Activated CD4-positive, alpha-beta memory T cell treated with anti-CD3 and anti-CD28 coated beads, Interleukin-2, amount 10 ng/mL, durations not matched to agents 7 days and 5 days (primary cell): ENCODE results near the gene ARMC7. TPM values are rescaled to one million over a fixed set of nuclear protein-coding genes. Genes with fewer than 3 reads are reported as not detected.
A peak's percentile ranks its signal among the peaks of the same experiment; 100 is the strongest.
"Not testable (repeated sequence)": the region's sequence is repeated elsewhere in the genome, so short reads cannot be mapped to it uniquely, and the experiment has no call there.

Source experiments
- CTCF ChIA-PET: fragments of 350-600 bp; sonication (Branson Sonifier 250); formaldehyde crosslinking; loops from one replicate; lab custom pipeline; 2021; ENCODE audit warnings: antibody characterized with exemption, inconsistent platforms; lab: Charles Lee
- POLR2A ChIA-PET: fragments of 350-600 bp; sonication (Branson Sonifier 250); formaldehyde crosslinking; loops from one replicate; lab custom pipeline; 2021; ENCODE audit warnings: antibody characterized with exemption; lab: Charles Lee
- DNase-seq: peaks from one replicate; pipeline ENCODE4 v3.0.0-alpha.2; 2020
- H3K27ac Mint-ChIP-seq: one replicate; pipeline ENCODE4 v1.8.0; 2021; ENCODE audit warnings: mild to moderate bottlenecking, mixed read lengths
- H3K27me3 Mint-ChIP-seq: one replicate; pipeline ENCODE4 v1.8.0; 2021; ENCODE audit warnings: mixed read lengths
- H3K36me3 Mint-ChIP-seq: one replicate; pipeline ENCODE4 v1.8.0; 2021; ENCODE audit warnings: low read depth, mixed read lengths
- H3K4me1 Mint-ChIP-seq: one replicate; pipeline ENCODE4 v1.8.0; 2021; ENCODE audit warnings: mixed read lengths
- H3K4me3 Mint-ChIP-seq: one replicate; pipeline ENCODE4 v1.8.0; 2021; ENCODE audit warnings: mild to moderate bottlenecking, mixed read lengths
- H3K9me3 Mint-ChIP-seq: one replicate; pipeline ENCODE4 v1.8.0; 2021; ENCODE audit warnings: mixed read lengths
- total RNA-seq, 2 experiments: library from RNA; stranded (reverse); gene quantifications; one replicate each; pipeline ENCODE4 v1.2.3, GENCODE V29; 2021

Gene ARMC7
- total RNA-seq, 2 experiments from 2014 or later, result 17.1 to 17.9 TPM

DNA sequence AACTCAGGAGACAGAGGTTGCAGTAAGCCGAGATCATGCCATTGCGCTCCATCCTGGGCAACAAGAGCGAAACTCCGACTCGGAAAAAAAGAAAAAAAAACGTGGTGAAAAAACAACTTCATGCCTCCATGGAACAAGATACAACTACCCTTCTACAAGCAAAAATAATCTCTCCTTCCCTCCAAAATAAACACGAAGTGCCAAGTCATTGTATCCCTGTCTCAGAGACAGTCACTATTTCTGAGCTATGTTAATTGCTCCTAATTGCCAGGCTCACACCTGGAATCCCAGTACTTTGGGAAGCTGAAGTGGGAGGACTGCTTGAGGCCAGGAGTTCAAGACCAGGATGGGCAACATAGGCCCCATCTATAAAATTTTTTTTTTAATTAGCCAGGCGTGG lies 41.0 kb upstream of the ARMC7 start:
- no peak for DNase-seq
- no peaks in the 10 kb centered on the region for H3K27me3 Mint-ChIP-seq
- H3K4me3 Mint-ChIP-seq, result no peak overlapping the region
- peaks cover 14% of the 10 kb centered on the region for H3K36me3 Mint-ChIP-seq
- peaks cover 43% of the 10 kb centered on the region for H3K4me1 Mint-ChIP-seq
- peak overlapping the region; percentile 52 for H3K27ac Mint-ChIP-seq
- CTCF ChIA-PET, result interaction anchor here (0.7 to 3.0 kb wide), 8 partner anchors 15 to 176 kb away, joined by 3 to 16 read pairs (median 4); no protein-coding TSS in a partner anchor
- POLR2A ChIA-PET, result interaction anchor here (0.7 to 1.6 kb wide), 7 partner anchors 8 to 193 kb away, joined by 3 to 8 read pairs (median 4); partner anchors contain the start of genes GGA3, JPT1, MRPS7 and SLC16A5
- no peaks in the 10 kb centered on the region for H3K9me3 Mint-ChIP-seq

DNA sequence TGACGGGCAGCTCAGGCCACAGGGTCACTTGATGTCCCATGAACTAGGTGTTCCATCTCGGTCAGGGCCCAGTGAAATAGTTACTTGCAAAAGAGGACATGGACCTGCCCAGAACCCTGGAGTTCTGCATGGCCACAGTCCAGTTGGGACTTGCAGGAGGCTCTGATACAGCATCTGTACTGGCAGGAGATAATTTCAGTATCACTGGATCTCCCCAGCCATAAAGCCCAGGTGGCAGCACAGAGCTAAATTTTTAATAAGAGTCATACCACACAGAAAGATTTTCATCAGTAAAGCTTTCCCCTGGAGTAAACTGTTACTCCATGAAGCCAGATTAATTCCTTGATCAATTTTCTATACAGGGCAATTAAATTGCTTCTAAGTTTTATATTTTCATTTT lies 40.0 kb upstream of the ARMC7 start:
- POLR2A ChIA-PET, result interaction anchor here (1.0 to 1.6 kb wide), 3 partner anchors 8 to 85 kb away, joined by 4 to 6 read pairs (median 4); partner anchors contain the start of genes JPT1 and SLC16A5
- CTCF ChIA-PET, result interaction anchor here (0.6 to 1.9 kb wide), 12 partner anchors 10 to 136 kb away, joined by 3 to 12 read pairs (median 4); partner anchors contain the start of gene SUMO2
- H3K27ac Mint-ChIP-seq, result no peak overlapping the region

DNA sequence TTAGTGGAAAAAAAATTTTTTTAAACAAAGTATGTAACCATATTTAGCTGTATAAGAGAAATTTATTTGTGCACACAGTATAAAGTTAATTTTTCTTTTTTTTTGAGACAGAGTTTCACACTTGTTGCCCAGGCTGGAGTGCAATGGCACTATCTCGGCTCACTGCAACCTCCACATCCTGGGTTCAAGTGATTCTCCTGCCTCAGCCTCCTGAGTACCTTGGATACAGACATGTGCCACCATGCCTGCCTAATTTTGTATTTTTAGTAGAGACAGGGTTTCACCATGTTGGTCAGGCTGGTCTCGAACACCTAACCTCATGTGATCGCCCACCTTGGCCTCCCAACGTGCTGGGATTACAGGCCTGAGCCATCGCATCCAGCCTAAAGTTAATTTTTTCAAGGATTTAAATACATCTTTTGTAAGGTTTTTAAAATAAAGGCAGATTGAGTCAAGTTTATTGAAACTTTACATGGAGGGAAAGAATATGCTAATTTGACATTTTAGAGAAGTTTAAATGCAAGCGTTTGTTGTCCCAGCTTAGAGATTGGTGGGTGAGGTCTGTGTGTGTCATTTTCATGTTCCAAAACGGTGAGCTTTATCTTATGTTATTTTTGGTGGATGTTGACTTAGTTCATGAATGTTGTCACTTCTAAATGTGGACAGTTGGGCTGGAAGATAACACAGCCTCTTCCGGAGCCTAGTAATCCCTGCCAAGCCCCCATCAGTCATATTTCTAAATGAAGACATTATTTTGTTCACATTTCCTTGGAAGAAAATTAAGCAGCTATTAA lies 38.1 kb upstream of the ARMC7 start:
- CTCF ChIA-PET, result interaction anchor here (1.0 to 1.2 kb wide), 4 partner anchors 11 to 120 kb away, joined by 3 to 4 read pairs (median 4); no protein-coding TSS in a partner anchor
- not testable (repeated sequence) for H3K27me3 Mint-ChIP-seq, H3K36me3 Mint-ChIP-seq, DNase-seq, H3K27ac Mint-ChIP-seq, H3K4me3 Mint-ChIP-seq, H3K9me3 Mint-ChIP-seq
- H3K4me1 Mint-ChIP-seq, result peaks cover 20% of the 10 kb centered on the region
- POLR2A ChIA-PET, result interaction anchor here (2.1 kb wide), 1 partner anchor 17 kb away, joined by 8 read pairs; the partner anchor contains the start of gene SLC16A5

More for the DNA sequence above, 40.0 kb upstream of the ARMC7 start:
- H3K4me1 Mint-ChIP-seq, result peaks cover 38% of the 10 kb centered on the region
- H3K4me3 Mint-ChIP-seq, result no peak overlapping the region
- no peaks in the 10 kb centered on the region for H3K27me3 Mint-ChIP-seq
- H3K36me3 Mint-ChIP-seq, result peaks cover 5% of the 10 kb centered on the region
- DNase-seq, result no peak
- no peaks in the 10 kb centered on the region for H3K9me3 Mint-ChIP-seq

DNA sequence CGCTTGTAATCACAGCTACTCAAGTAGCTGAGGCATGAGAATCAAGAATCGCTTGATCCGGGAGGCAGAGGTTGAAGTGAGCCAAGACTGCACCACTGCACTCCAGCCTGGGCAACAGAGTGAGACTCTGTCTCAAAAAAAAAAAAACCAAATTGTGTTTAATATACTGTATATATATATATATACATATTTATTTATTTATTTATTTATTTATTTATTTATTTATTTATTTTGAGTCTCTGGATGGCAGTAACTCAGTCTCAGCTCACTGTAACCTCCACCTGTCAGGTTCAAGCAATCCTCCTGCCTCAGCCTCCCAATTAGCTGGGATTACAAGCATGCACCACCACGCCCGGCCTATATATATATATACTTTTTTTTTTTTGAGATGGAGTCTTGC lies 36.9 kb upstream of the ARMC7 start:
- H3K9me3 Mint-ChIP-seq, H3K27ac Mint-ChIP-seq, H3K4me3 Mint-ChIP-seq, H3K27me3 Mint-ChIP-seq, DNase-seq, H3K36me3 Mint-ChIP-seq: not testable (repeated sequence)
- ChIA-PET POLR2A (interaction anchor here (0.8 to 2.1 kb wide), 2 partner anchors 15 to 78 kb away, joined by 3 to 8 read pairs; partner anchors contain the start of gene SLC16A5), CTCF (interaction anchor here (1.0 to 1.4 kb wide), 3 partner anchors 13 to 111 kb away, joined by 3 to 5 read pairs (median 4); no protein-coding TSS in a partner anchor)
- H3K4me1 Mint-ChIP-seq, result peaks cover 21% of the 10 kb centered on the region

DNA sequence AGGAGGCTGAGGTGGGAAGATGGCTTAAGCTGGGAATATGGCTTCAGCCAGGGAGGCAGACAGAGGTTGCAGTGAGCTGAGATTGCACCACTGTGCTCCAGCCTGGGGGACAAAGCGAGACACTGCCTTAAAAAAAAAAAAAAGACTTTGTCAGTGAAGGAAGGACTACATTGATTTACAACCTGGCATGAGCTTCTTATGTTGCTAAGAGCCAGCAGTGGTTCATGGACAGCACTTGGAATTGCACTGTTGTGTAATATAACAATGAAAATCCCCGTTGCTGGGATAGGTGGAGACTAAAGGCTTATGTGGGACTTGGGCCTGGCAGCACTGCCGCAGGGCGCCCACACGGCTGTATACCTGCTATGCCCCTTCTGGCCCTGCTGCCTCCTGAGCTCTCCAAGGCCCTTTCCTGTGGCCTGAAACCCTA lies 36.1 kb upstream of the ARMC7 start:
- Mint-ChIP-seq H3K4me3 (no peak overlapping the region), H3K36me3 (no peaks in the 10 kb centered on the region), H3K27me3 (no peaks in the 10 kb centered on the region), H3K4me1 (peaks cover 21% of the 10 kb centered on the region), H3K27ac (no peak overlapping the region), H3K9me3 (no peaks in the 10 kb centered on the region)
- CTCF ChIA-PET, result interaction anchor here (1.3 to 1.6 kb wide), 3 partner anchors 14 to 112 kb away, joined by 3 to 7 read pairs (median 5); no protein-coding TSS in a partner anchor
- POLR2A ChIA-PET, result interaction anchor here (0.8 to 2.1 kb wide), 4 partner anchors 15 to 77 kb away, joined by 3 to 8 read pairs (median 4); partner anchors contain the start of gene SLC16A5
- no peak for DNase-seq

DNA sequence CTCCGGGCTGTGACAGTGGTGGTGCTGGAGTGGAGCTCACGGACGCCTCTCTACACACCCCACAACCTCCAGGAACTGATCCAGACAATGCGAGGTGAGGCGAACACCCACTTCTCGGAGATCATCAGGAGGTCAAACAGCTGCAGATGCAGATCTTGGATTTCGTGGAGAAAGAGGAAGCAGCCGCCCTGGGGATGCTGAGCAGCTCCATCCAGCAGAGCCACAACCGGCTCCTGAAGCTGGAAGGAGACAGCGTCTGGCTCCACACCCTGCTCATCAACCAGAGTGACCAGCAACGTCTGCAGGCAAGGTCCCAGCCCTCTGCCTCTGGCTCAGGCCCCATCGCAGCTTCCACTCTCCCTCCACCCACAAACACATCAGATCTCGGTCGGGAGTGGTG lies 35.2 kb upstream of the ARMC7 start:
- CTCF ChIA-PET, result interaction anchor here (1.6 kb wide), 1 partner anchor 40 kb away, joined by 7 read pairs; no protein-coding TSS in a partner anchor
- no peaks in the 10 kb centered on the region for H3K9me3 Mint-ChIP-seq
- H3K27ac Mint-ChIP-seq, result no peak overlapping the region
- POLR2A ChIA-PET, result interaction anchor here (1.5 kb wide), 1 partner anchor 38 kb away, joined by 4 read pairs; no protein-coding TSS in a partner anchor
- H3K27me3 Mint-ChIP-seq, result no peaks in the 10 kb centered on the region
- no peaks in the 10 kb centered on the region for H3K36me3 Mint-ChIP-seq
- no peak for DNase-seq
- peaks cover 27% of the 10 kb centered on the region for H3K4me1 Mint-ChIP-seq
- no peak overlapping the region for H3K4me3 Mint-ChIP-seq

DNA sequence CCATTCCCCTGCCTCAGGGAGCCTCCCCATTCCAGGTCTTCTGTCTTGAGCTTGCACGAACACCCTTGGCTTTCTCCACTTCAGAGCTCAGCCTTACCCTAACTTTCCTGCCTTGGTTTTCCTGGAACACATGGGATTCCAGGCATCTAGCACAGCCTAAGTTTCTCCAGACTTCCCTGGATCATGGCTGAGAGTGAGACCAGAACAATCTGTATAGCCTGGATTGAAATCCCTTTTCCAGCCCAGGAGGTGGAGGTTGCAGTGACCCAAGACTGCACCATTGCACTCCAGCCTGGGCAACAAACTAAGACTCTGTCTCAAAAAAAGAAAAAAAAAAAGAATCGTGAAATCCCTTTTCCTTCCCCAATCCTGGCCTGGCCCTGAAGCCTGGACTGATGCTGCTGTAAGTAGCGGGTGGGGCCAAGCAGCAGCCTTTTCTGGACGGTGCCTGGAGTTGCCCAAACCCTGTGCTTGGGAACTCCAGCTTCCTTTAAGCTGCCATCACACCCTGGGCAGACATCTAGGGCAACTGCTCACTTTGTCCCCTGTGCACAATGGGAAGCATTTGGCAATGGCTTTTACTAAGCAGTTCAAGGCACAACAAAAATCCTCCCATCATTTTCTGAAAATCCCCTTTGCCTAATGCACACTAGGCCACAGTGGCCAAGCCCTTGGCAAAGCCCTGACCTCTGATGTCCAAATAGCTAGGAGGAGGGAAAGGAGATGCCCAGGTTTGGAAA lies 34.0 kb upstream of the ARMC7 start:
- no peak for DNase-seq
- Mint-ChIP-seq H3K27me3 (no peaks in the 10 kb centered on the region), H3K36me3 (no peaks in the 10 kb centered on the region), H3K27ac (no peak overlapping the region), H3K9me3 (no peaks in the 10 kb centered on the region), H3K4me3 (no peak overlapping the region), H3K4me1 (peaks cover 29% of the 10 kb centered on the region)
- ChIA-PET POLR2A (interaction anchor here (1.5 to 2.9 kb wide), 3 partner anchors 8 to 203 kb away, joined by 4 to 16 read pairs (median 8); partner anchors contain the start of genes FDXR and SLC16A5), CTCF (interaction anchor here (0.6 to 1.9 kb wide), 4 partner anchors 12 to 213 kb away, joined by 3 to 5 read pairs (median 4); partner anchors contain the start of gene SLC16A5)

DNA sequence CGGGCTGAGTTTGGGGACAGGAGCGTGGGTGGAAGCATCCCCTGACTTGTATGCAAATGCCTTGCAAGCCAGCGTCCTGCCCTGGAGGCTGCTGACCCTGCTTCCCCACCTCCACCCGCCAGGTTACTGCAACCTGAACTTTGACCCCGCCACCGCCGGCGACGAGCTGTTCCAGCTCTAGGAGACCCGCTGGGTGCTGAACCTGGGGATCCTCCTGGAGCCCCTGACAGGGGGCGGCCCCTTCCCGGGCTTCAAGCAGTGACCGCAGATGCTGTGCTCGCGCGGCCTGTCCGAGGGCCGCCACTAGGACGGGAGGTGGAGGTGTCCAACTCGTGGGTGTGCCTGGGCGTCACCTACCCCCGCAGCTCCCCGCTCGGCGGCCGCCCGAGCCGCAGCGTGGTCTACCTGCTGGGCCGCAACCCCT lies 32.7 kb upstream of the ARMC7 start:
- ChIA-PET CTCF (interaction anchor here (1.9 kb wide), 1 partner anchor 11 kb away, joined by 5 read pairs; the partner anchor contains the start of gene SLC16A5), POLR2A (interaction anchor here (0.8 to 2.9 kb wide), 3 partner anchors 9 to 41 kb away, joined by 3 to 16 read pairs (median 8); partner anchors contain the start of gene SLC16A5)
- Mint-ChIP-seq H3K4me1 (peaks cover 29% of the 10 kb centered on the region), H3K36me3 (no peaks in the 10 kb centered on the region), H3K9me3 (no peaks in the 10 kb centered on the region), H3K27me3 (no peaks in the 10 kb centered on the region), H3K4me3 (peak overlapping the region; percentile 50), H3K27ac (no peak overlapping the region)
- no peak for DNase-seq

DNA sequence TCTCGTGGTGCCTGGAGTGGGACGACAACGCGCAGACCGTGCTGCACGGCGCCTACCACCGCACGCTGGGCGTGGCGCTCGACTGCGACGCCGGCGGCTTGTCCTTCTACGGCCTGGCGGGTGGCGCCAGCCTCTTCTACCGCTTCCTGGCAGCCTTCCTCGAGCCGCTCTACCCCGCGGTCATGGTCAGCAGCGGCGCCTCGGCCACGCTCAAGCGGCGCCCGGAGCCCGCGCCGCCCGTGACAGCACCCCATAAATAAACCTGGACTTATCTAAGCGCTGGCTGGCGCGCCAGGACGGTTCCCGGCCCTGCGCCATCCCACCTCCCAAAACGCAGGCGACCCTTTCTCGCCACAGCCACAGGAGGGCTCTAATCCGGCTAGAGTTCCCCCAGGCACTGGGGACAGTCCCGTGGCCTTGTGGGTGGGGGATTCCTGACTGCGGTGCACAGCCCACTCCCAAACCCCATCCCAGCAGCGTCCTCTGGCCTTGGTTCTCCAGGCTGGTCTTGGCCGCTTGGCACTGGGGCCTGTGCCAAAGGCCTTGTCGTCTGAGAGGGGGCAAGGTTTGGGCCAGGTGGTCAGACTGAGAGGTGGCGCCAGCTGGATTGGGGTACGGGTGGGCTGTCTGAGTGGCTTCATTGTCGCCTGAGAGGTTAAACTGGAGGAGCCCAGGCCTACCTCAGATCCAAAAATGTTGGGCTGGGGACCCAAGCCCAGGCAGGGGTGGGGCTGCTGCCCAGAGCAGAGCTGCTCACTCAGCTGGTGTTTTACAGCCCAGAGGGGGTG lies 32.1 kb upstream of the ARMC7 start:
- ChIA-PET CTCF (interaction anchor here (0.7 to 1.9 kb wide), 3 partner anchors 11 to 245 kb away, joined by 3 to 5 read pairs (median 3); partner anchors contain the start of gene SLC16A5), POLR2A (interaction anchor here (0.7 to 2.9 kb wide), 7 partner anchors 8 to 185 kb away, joined by 3 to 16 read pairs (median 3); partner anchors contain the start of genes ATP5PD, KCTD2 and SLC16A5)
- DNase-seq, result peak; percentile 66
- H3K36me3 Mint-ChIP-seq, result no peaks in the 10 kb centered on the region
- H3K4me3 Mint-ChIP-seq, result peak overlapping the region; percentile 50
- H3K27me3 Mint-ChIP-seq, result no peaks in the 10 kb centered on the region
- H3K4me1 Mint-ChIP-seq, result peaks cover 29% of the 10 kb centered on the region
- no peaks in the 10 kb centered on the region for H3K9me3 Mint-ChIP-seq
- peak overlapping the region; percentile 52 for H3K27ac Mint-ChIP-seq

DNA sequence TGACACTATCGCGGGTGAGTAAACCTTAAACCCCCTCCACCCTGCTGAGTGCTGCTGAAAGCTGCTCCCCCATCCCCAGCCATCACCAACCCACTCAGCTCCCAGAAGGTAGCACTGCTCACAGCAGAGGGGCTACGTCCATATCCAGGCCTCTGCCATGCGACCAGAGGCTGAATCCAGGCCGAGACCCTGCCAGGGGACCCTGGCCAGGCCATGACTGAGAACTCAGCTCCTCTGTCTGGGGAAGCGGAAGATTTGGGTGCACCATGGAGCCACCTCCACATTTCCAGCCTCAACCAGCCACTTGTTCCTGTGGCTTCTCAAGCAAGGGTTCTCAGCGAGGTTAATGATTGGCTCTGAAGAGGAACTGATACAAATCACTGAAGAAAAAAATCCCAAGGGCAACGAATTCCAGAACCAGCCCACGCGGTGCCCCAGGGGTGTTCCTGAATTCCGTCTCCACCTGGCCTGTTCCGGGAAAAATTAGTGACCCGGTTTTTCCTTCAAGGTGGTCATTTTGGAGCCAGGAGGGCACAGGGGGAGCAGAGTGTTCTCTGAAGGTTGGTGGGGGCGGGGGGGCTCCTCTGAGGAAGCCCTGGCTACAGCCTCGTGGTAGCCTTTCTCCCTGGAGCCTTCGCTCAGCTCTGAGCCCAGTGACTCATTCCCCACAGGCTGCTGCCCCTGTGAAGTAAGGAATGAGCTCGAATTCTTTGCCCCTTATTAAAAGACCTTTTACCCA lies 31.3 kb upstream of the ARMC7 start:
- no peaks in the 10 kb centered on the region for H3K36me3 Mint-ChIP-seq
- CTCF ChIA-PET, result interaction anchor here (0.7 to 1.6 kb wide), 4 partner anchors 19 to 244 kb away, joined by 3 to 5 read pairs (median 4); no protein-coding TSS in a partner anchor
- no peaks in the 10 kb centered on the region for H3K27me3 Mint-ChIP-seq
- peaks cover 29% of the 10 kb centered on the region for H3K4me1 Mint-ChIP-seq
- POLR2A ChIA-PET, result interaction anchor here (0.7 to 2.9 kb wide), 5 partner anchors 9 to 184 kb away, joined by 3 to 16 read pairs (median 3); partner anchors contain the start of genes ATP5PD, KCTD2 and SLC16A5
- H3K27ac Mint-ChIP-seq, result peak overlapping the region; percentile 16
- no peaks in the 10 kb centered on the region for H3K9me3 Mint-ChIP-seq
- H3K4me3 Mint-ChIP-seq, result no peak overlapping the region
- no peak for DNase-seq
